CD14-positive monocyte (primary cell): ENCODE measurements around the gene LTO1. TPM values are rescaled to one million over a fixed set of nuclear protein-coding genes. Genes with fewer than 3 reads are reported as not detected.

Experiments used
- DNase-seq, 3 donors: peaks; one replicate each; pipeline ENCODE4 v3.0.0-alpha.2; 2011 to 2022
- H2AFZ ChIP-seq: 2 replicates; pipeline ENCODE4 v1.6.0; 2012; ENCODE audit warnings: mild to moderate bottlenecking, low read depth, low read length, inconsistent platforms; ENCODE audit not compliant: insufficient read depth, poor library complexity, severe bottlenecking
- H3K27ac ChIP-seq, 2 donors: 1 replicate in 1 of 2; 2 replicates in 1 of 2; pipeline ENCODE4 v1.5.1; 2012 to 2013; ENCODE audit warnings: low read length in 2 of 2, control low read depth in 1 of 2, inconsistent platforms in 1 of 2, low read depth in 1 of 2, mild to moderate bottlenecking in 1 of 2
- H3K27me3 ChIP-seq, 2 donors: one replicate each; pipeline versions ENCODE4 v1.6.0 to v1.6.1; 2011 to 2013; ENCODE audit warnings: low read length in 2 of 2; ENCODE audit not compliant: control insufficient read depth in 2 of 2, insufficient read depth in 2 of 2
- H3K36me3 ChIP-seq, 2 donors: replicated peaks in 1 of 2; 1 replicate in 1 of 2; 2 replicates in 1 of 2; pipeline versions ENCODE4 v1.5.1 to v1.6.1; 2012 to 2013; ENCODE audit warnings: low read length in 2 of 2, control low read depth in 1 of 2, inconsistent platforms in 1 of 2, mild to moderate bottlenecking in 1 of 2; ENCODE audit not compliant: insufficient read depth in 2 of 2, control insufficient read depth in 1 of 2
- H3K4me1 ChIP-seq, 2 donors: 1 replicate in 1 of 2; 2 replicates in 1 of 2; pipeline versions ENCODE4 v1.5.1 to v1.6.1; 2012 to 2013; ENCODE audit warnings: low read length in 2 of 2, control low read depth in 1 of 2, inconsistent platforms in 1 of 2, mild to moderate bottlenecking in 1 of 2, moderate library complexity in 1 of 2; ENCODE audit not compliant: insufficient read depth in 2 of 2, control insufficient read depth in 1 of 2
- H3K4me2 ChIP-seq: replicated peaks from 2 replicates; pipeline ENCODE3; 2012; ENCODE audit warnings: low read length, moderate library complexity, mild to moderate bottlenecking; ENCODE audit not compliant: poor library complexity, severe bottlenecking; ENCODE audit errors: extremely low read depth
- H3K4me3 ChIP-seq, 3 experiments: fragments of 200-600 bp in 1 of 3; sonication (generic) in 1 of 3; replicated peaks in 1 of 3; 1 replicate in 2 of 3; 2 replicates in 1 of 3; pipeline ENCODE4 v1.5.1; 2011 to 2013; ENCODE audit warnings: low read length in 3 of 3, mild to moderate bottlenecking in 3 of 3, control low read depth in 2 of 3, low read depth in 2 of 3, inconsistent platforms in 1 of 3, moderate library complexity in 1 of 3
- H3K79me2 ChIP-seq: 2 replicates; pipeline ENCODE4 v1.6.0; 2012; ENCODE audit warnings: mild to moderate bottlenecking, control low read depth, inconsistent platforms, low read length, moderate library complexity; ENCODE audit not compliant: insufficient read depth
- H3K9ac ChIP-seq: 2 replicates; pipeline ENCODE4 v1.6.0; 2017; ENCODE audit warnings: low read length, mild to moderate bottlenecking; ENCODE audit not compliant: insufficient read depth, poor library complexity, severe bottlenecking
- H3K9me3 ChIP-seq, 2 donors: replicated peaks in 1 of 2; 1 replicate in 1 of 2; 2 replicates in 1 of 2; pipeline versions ENCODE4 v1.5.1 to v1.6.1; 2012 to 2013; ENCODE audit warnings: low read length in 2 of 2, control low read depth in 1 of 2; ENCODE audit not compliant: control insufficient read depth in 1 of 2, insufficient read depth in 1 of 2
- H4K20me1 ChIP-seq: 2 replicates; pipeline ENCODE4 v1.6.0; 2012; ENCODE audit warnings: mild to moderate bottlenecking, low read length, control low read depth, moderate library complexity; ENCODE audit not compliant: insufficient read depth
- H3K27ac Mint-ChIP-seq, 7 donors: one replicate each; pipeline ENCODE4 v1.8.0; 2020; ENCODE audit warnings: mild to moderate bottlenecking in 7 of 7, mixed read lengths in 7 of 7, moderate library complexity in 6 of 7, inconsistent platforms in 2 of 7
- H3K27me3 Mint-ChIP-seq, 3 donors: one replicate each; pipeline ENCODE4 v1.8.0; 2021 to 2022; ENCODE audit warnings: low read depth in 3 of 3, mild to moderate bottlenecking in 3 of 3, mixed read lengths in 3 of 3, moderate library complexity in 3 of 3, inconsistent platforms in 1 of 3
- H3K36me3 Mint-ChIP-seq, 2 donors: one replicate each; pipeline ENCODE4 v1.8.0; 2020; ENCODE audit warnings: mixed read lengths in 2 of 2, inconsistent platforms in 1 of 2, mild to moderate bottlenecking in 1 of 2
- H3K4me1 Mint-ChIP-seq: one replicate; pipeline ENCODE4 v1.8.0; 2020; ENCODE audit warnings: mild to moderate bottlenecking, mixed read lengths
- H3K4me3 Mint-ChIP-seq, 2 donors: one replicate each; pipeline ENCODE4 v1.8.0; 2020; ENCODE audit warnings: mild to moderate bottlenecking in 2 of 2, mixed read lengths in 2 of 2, moderate library complexity in 1 of 2
- H3K9me3 Mint-ChIP-seq, 7 donors: one replicate each; pipeline ENCODE4 v1.8.0; 2020 to 2022; ENCODE audit warnings: mixed read lengths in 7 of 7, mild to moderate bottlenecking in 6 of 7, moderate library complexity in 6 of 7, inconsistent platforms in 2 of 7
- WGBS: methylation state at CpG from one replicate; pipeline ENCODE4 v1.1.5; 2013; ENCODE audit warnings: missing lambda C conversion rate; ENCODE audit not compliant: insufficient coverage; 5-methylcytosine and 5-hydroxymethylcytosine counted together
- intact Hi-C, 2 donors: fragments of 100-400 bp; cut with micrococcal nuclease; formaldehyde crosslinking; loops; one replicate each; pipeline versions ENCODE4 v1.15.0 to v1.15.1; 2023
- polyA plus RNA-seq, 3 donors: library from polyadenylated mRNA; depleted of rRNA in 1 of 3; unstranded in 2 of 3; stranded (reverse) in 1 of 3; fragments of 300-500 nt in 2 of 3; fragments of >200 nt in 1 of 3; fragmentation: Illumina TruSeq in 2 of 3; gene quantifications; 1 replicate in 2 of 3; 2 replicates in 1 of 3; pipeline ENCODE4 v1.2.3, GENCODE V29; 2012 to 2021
- TF ChIP-seq, protein P1 (sequence below): fragments of 200-600 bp; IDR thresholded peaks from one replicate; pipeline ENCODE4 v1.8.0; 2022; ENCODE audit warnings: antibody characterized with exemption, mild to moderate bottlenecking

LTO1 gene
- polyA plus RNA-seq, 3 donors: 3.9 to 27.1 (median 5.2) TPM

DNA sequence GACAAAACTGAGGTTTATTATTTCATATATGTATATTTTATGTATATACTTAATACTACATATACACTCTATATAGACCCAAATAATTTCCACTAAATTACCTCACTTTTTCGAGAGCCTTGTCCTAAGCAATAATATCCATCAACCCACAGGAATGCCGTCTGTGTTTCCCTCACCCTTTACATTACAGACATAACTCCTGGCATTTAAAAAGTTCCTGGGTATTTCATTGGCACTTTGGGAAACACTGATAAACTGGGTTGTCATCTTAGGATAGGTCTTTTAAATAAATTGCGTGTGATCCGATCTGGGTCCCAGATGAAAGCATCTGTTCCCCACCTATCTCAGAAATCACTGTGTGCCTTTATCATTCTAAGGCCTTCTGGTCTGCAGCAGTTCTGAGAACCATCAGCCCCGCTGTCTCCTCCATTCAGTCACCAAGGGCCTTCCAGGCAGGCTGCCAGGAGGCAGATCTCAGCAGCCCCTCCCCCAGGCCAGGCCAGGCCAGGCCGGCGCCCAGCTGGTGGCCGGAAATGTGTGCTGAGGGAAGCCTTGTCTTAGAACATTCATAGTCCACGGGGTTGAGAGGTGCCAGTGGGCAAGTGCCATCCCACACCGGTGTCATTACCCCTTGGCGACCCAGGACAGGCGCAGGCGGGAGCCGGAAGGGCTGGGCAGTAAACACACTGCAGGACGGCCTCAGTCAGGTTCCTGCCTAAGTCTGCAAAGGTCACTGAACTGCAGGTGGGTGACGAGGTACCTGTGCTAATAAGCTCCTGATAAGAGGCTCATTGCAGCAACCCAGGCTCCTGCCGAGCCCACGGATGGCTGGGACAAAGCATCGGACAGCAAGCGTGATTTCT lies 25.4 kb upstream of the LTO1 start:
- no peak for DNase-seq
- Histone ChIP-seq H4K20me1 (no peaks in the 10 kb centered on the region), H3K27ac (no peak overlapping the region), H3K9ac (no peak overlapping the region), H2AFZ (no peak overlapping the region), H3K4me3 (no peak overlapping the region), H3K9me3 (no peaks in the 10 kb centered on the region), H3K79me2 (no peaks in the 10 kb centered on the region), H3K36me3 (no peaks in the 10 kb centered on the region), H3K4me2 (no peak overlapping the region), H3K27me3 (peaks cover 37 to 60% of the 10 kb centered on the region in 2 donors), H3K4me1 (no peaks in the 10 kb centered on the region)
- Mint-ChIP-seq H3K9me3 (peaks cover 0 to 4% (median 2%) of the 10 kb centered on the region in 7 donors), H3K36me3 (no peaks in the 10 kb centered on the region), H3K27me3 (peaks cover 46 to 77% (median 59%) of the 10 kb centered on the region in 3 donors), H3K27ac (no peak overlapping the region), H3K4me1 (peaks cover 2% of the 10 kb centered on the region), H3K4me3 (peak overlapping the region in 1 of 2 donors; percentile 55)
- TF ChIP-seq, protein P1, sequence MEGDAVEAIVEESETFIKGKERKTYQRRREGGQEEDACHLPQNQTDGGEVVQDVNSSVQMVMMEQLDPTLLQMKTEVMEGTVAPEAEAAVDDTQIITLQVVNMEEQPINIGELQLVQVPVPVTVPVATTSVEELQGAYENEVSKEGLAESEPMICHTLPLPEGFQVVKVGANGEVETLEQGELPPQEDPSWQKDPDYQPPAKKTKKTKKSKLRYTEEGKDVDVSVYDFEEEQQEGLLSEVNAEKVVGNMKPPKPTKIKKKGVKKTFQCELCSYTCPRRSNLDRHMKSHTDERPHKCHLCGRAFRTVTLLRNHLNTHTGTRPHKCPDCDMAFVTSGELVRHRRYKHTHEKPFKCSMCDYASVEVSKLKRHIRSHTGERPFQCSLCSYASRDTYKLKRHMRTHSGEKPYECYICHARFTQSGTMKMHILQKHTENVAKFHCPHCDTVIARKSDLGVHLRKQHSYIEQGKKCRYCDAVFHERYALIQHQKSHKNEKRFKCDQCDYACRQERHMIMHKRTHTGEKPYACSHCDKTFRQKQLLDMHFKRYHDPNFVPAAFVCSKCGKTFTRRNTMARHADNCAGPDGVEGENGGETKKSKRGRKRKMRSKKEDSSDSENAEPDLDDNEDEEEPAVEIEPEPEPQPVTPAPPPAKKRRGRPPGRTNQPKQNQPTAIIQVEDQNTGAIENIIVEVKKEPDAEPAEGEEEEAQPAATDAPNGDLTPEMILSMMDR: no peak
- WGBS: 17% methylated on average over 9 of the region's 20 CpGs
- intact Hi-C loops: no loop called here

DNA sequence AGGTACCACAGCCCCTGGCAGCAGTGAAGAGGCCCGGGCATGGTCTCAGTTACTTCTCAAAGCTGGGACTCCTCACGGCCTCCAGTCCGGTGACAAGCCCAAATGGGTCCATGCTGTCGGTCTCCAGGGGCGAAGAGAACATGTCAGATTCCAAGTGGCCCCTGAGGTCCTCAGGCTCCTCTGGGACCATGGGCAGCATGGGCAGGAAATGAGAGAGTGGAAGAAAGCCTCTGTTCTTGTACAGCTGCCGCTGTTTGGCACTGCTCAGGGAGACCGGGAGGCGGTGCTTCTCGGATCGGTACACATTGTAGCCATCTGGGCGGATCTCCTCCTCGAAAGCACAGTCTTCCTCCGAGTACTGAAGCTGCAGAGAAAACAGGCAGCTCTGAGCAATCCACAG lies 24.1 kb upstream of the LTO1 start:
- Histone ChIP-seq H3K27me3 (peaks cover 28 to 48% of the 10 kb centered on the region in 2 donors), H2AFZ (no peak overlapping the region), H3K4me3 (no peak overlapping the region), H3K79me2 (no peaks in the 10 kb centered on the region), H4K20me1 (no peaks in the 10 kb centered on the region), H3K4me1 (no peaks in the 10 kb centered on the region), H3K27ac (no peak overlapping the region), H3K36me3 (no peaks in the 10 kb centered on the region), H3K9ac (no peak overlapping the region), H3K9me3 (no peaks in the 10 kb centered on the region), H3K4me2 (no peak overlapping the region)
- peaks cover 35 to 67% (median 49%) of the 10 kb centered on the region in 3 donors for H3K27me3 Mint-ChIP-seq
- H3K27ac Mint-ChIP-seq: no peak overlapping the region
- TF ChIP-seq, protein P1: no peak
- WGBS: 90% methylated on average over 13 of the region's 13 CpGs
- DNase-seq: no peak
- no peaks in the 10 kb centered on the region for H3K36me3 Mint-ChIP-seq
- H3K9me3 Mint-ChIP-seq: peaks cover 0 to 4% (median 0%) of the 10 kb centered on the region in 7 donors
- no peaks in the 10 kb centered on the region for H3K4me1 Mint-ChIP-seq
- intact Hi-C loops: no loop called here
- no peak overlapping the region for H3K4me3 Mint-ChIP-seq
